Ishikawa (cell line): ENCODE data around the gene PHOSPHO1.

Experiments used
- CREB1 ChIP-seq: IDR thresholded peaks from 2 replicates; pipeline ENCODE4 v1.6.1; 2012; ENCODE audit warnings: low read depth
- EGR1 ChIP-seq: IDR thresholded peaks from 2 replicates; pipeline ENCODE4 v1.6.1; 2012
- EP300 ChIP-seq: IDR thresholded peaks from 2 replicates; pipeline ENCODE4 v1.6.1; 2012; ENCODE audit warnings: borderline replicate concordance
- FOXM1 ChIP-seq: IDR thresholded peaks from 2 replicates; pipeline ENCODE4 v1.6.1; 2012; ENCODE audit warnings: low read depth, borderline replicate concordance
- MAX ChIP-seq: IDR thresholded peaks from 2 replicates; pipeline ENCODE4 v1.6.1; 2012
- NFIC ChIP-seq: IDR thresholded peaks from 2 replicates; pipeline ENCODE4 v1.6.1; 2012
- REST ChIP-seq: IDR thresholded peaks from 2 replicates; pipeline ENCODE4 v1.6.1; 2012; ENCODE audit warnings: low read depth, mild to moderate bottlenecking
- TAF1 ChIP-seq: IDR thresholded peaks from 2 replicates; pipeline ENCODE4 v1.6.1; 2012; ENCODE audit warnings: low read depth, mild to moderate bottlenecking
- YY1 ChIP-seq: IDR thresholded peaks from 2 replicates; pipeline ENCODE4 v1.6.1; 2012; ENCODE audit warnings: low read depth

GRCh38 chr17:49247944-49248343, 17.4 kb upstream of the PHOSPHO1 start:
- TF ChIP-seq EP300 (no peak), TAF1 (no peak), REST (no peak), YY1 (no peak), CREB1 (no peak), EGR1 (no peak), MAX (no peak), NFIC (no peak), FOXM1 (no peak)
